Stimulated activated naive CD4-positive, alpha-beta T cell treated with Interleukin-2 at 50 U/mL for 16 hours (primary cell): ENCODE measurements around the gene OVCH2.
"Not testable (repeated sequence)": the region's sequence is repeated elsewhere in the genome, so short reads cannot be mapped to it uniquely, and the experiment has no call there.

Experiments used
- DNase-seq: peaks from one replicate; lab custom pipeline; 2025; lab: John Stamatoyannopoulos, UW

Gene OVCH2

DNA sequence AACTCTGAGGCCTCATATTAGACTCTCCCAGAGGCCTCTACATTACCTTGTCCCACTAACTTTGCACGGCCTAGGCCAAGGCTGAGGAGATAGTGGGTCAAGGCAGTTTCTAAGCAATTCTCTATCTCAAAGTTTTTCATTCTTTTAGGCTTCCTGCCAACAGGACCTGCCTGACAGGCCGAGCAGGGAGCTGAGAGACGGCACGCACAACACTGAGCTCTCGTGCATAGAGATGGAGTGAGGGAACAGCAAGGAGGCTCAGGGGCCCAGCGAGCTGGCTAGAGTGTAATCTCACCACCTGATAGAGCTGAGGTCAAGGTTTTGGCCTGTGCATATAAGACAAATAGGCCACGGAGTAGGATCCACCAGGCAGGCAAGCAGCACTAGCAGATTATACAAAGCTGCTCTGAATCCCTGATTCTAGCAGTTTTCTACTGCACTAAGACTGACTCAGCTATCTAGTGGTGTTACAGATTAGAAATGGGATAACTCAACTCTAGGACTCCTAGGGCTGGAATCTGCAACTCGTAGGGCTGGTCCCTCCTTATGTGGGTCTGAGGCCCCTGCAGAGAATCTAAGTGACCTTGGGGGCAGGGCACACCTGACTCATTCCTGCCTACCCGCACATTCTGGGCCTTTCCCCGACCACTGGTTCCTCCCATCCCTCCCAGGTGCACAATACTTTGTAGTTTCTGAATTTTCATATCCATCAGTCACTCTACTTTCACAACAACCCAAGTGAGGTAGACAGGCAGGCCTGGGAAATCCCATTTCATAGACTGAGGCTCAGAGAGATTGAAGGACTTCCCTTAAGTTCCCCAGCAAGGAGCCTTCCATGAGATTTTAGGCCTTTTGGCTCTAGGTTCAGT, 34.7 kb downstream of the OVCH2 start:
- DNase-seq, result no peak

DNA sequence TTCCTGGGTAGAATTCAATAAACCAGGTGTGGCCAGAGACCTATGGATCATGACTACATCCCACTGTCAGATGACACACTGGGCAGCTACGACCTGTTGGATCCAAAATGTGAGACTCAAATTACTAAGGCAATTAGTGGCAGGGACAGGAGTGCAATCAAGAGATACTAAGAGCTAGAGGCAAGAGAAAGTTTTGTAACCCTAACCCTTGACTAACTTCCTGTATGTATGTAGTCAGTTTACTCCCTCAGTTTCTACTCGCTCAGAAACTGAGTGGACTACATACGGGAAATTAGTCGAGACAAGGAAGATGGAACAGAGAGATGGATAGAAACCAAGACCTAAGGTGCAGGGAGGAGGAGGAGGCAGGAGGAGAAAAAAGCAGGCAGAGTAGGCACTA, 35.6 kb downstream of the OVCH2 start:
- DNase-seq, result no peak

DNA sequence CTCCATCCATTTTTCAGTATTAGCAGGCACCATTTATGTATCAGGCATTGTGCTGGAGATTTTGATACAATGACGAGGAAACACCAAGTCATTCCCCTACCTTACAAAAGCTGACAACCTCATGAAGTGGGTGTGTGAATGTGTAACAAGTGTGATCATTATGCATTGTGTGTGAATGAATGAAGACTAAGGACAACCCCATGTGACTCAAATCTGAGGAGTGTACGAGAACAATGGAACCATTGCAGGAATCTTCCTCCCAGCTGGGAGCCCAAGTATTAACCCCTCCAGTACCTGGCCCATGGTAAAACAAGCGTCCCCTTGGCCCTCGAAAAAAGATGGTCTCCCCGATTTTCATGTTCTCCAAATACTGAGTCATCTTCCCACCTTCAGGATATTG, 37.4 kb downstream of the OVCH2 start:
- DNase-seq, result no peak

DNA sequence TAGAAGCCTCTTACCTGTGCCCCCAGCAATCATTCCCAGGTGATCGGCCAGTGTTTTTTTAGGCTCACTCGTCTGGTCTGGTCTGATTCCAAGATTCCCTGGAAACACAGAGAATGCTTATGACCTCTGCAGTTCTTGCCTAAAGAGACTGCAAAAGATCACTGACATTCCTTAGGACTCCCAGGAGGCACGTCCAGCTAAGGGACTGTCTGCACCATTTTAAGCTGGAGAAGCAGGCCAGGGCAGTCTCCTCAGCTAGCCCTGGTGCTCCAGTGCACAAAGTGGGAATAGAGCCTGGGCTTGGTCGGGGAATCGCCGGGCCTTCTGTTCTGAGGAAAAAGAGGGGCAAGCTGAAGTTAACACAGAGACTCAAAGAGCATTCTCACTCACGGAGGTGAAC, 37.8 kb downstream of the OVCH2 start:
- DNase-seq, result no peak

DNA sequence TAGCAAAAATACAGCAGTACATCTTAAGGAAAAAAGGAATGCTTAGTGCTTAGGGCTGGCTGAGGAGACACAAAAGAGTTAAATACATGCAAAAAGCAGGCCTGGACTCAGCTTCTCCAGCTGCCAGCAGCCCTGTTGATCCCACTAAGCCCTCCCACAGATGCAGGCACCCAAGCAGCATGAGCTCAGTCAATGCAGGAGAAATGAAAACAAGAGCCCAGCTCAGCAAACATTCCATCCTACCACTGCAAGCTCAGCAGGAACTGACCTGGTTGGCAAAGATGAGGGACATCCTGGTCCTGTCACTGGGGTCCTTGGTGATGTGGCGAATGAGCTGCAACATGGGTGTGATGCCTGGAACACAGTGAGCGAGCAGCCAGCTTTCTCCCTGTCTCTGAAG, 38.8 kb downstream of the OVCH2 start:
- DNase-seq, result no peak

DNA sequence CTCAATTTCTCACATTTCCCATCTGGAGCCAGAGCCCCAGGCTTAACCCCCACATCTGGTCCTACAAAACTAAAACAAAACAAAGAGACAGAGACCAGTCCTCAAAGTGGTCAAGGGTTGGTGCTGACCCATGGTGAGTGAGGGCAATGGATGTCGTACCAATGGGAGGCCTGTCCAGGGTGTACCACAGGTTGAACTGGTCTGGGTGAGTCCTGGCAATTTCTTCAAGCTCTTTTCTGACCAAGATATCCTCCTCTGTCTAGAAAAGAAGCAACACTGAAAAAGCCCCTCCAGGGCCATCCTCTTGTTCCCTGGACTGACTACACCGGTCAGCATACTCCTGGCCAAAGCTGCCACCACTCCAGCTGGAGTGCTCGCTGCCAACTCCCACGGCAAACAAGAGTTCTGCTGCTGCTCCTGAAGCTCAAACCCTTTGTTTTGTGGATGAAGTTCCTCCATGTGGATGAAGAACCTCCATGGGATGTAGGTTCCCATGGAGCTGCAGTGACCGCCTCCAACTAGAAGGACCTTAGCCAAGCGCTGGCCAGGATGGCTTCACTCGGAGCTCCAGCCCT, 39.9 kb downstream of the OVCH2 start:
- no peak for DNase-seq

DNA sequence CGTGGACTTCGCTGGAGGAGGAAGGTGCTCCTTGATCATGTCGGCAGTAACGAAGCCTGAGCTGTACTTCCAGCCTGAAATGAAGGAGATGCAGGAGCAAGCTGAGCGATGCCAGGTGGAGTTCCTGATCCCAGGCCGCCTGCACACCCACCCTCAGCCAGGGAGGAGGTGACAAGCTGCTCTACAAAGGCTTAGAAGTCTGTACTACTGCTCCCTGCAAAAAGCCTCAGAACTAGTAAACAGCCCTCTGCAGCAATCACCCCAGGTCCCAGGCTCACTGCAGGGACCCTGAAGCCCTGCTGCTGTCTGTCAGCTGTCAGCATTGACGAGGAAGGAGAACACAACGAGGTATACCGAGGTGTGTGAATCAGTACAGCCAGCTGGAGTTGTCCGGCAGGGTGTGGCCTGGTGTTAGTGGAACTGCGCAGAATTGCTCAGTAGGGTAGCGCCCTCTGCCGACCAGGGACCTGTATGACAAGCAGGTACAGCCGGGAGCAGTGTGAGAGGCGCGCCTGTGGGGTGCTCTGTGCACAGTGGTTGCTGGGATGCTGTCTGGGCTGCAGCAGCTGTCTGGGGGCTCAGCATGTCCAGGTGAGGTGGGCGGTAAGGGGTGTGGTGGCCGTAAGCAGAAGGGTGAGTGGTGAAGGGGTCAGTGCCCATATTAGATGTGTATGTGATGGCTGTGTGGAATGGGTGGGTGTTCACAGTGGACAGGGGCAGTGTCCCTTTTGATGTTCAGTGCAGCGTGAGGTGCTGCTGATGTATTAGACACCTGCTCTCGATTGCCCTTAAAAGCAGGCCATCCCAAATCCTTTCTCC, 40.6 kb downstream of the OVCH2 start:
- peak; percentile 62 for DNase-seq

DNA sequence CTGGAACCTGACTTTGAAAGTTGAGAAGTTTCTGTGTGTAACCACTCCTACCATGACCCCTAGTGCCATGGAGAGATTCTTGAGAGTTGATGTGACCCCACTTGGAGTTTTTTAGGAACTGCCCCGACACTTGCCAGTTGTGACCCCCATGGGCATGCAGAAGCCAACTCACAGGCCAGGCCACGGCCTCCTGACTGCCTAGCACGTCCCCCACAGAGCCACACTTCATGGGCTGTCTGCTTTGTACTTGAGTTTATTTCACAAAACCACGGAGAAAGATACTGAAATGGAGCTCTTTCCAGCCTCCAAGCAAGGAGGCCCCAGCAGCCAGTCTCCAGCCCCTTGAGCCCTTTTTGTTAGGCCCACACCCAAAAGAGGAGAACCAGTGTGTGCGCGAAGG, 41.4 kb downstream of the OVCH2 start:
- DNase-seq, result no peak

DNA sequence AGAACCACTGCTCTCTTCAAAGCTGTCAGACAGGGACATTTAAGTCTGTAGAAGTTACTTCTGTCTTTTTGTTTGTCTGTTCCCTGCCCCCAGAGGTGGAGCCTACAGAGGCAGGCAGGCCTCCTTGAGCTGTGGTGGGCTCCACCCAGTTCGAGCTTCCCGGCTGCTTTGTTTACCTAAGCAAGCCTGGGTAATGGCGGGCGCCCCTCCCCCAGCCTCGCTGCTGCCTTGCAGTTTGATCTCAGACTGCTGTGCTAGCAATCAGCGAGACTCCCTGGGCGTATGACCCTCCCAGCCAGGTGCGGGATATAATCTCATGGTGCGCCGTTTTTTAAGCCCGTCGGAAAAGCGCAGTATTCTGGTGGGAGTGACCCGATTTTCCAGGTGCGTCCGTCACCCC, 42.7 kb downstream of the OVCH2 start:
- DNase-seq, result not testable (repeated sequence)

DNA sequence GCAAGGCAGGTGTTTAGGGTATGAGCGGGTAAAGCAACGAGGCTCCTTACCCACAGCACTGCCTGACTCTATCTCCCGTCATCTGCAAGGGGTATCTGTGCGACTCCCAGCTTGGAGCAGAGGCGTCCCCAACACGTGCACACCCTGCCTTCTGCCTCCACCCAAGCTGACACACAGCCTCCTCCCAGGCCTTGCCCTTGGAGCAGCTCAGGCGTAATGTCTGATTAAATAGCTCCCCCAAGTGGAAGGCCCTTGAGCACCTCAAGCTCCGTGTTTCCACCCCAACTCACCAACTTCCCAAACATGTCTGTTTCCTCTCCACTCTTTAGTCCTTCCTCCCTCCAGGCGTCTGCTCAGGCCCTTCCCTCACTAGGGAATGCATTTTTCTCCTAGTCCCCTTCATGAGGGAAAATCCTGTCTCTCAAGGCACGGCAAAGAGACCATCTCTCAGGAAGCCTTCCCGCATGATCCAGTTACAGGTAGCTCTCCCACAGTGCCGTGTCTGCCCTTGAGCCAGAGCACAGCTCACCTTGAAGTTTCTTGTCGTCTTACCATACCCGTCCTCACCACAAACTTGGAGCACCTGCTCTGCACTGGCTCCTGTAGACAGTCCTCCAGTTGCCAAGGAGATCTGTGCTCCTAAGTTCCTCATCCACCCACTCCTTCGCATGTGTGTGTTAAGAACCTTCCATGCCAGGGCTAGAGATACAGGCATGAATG, 48.8 kb downstream of the OVCH2 start:
- DNase-seq, result no peak

DNA sequence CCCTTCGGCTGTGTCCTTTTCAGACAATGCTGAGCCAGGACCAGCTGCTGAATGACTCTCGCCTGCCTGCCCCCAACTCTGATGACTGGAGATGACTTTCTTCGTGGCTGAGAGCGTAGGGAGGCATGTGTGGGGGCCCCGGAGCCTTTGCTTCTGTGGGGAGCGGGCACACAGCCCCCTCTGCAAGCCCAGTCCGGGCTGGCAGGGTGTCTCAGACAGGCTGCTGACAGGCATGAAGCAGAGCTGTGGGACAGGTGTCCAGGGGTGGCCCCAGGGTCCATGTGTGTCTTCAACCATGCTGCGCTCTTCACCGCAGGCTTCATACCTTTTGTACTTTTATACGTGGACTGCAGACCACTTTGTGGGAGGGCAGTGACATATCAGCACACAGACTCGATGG, 49.6 kb downstream of the OVCH2 start:
- DNase-seq, result no peak

DNA sequence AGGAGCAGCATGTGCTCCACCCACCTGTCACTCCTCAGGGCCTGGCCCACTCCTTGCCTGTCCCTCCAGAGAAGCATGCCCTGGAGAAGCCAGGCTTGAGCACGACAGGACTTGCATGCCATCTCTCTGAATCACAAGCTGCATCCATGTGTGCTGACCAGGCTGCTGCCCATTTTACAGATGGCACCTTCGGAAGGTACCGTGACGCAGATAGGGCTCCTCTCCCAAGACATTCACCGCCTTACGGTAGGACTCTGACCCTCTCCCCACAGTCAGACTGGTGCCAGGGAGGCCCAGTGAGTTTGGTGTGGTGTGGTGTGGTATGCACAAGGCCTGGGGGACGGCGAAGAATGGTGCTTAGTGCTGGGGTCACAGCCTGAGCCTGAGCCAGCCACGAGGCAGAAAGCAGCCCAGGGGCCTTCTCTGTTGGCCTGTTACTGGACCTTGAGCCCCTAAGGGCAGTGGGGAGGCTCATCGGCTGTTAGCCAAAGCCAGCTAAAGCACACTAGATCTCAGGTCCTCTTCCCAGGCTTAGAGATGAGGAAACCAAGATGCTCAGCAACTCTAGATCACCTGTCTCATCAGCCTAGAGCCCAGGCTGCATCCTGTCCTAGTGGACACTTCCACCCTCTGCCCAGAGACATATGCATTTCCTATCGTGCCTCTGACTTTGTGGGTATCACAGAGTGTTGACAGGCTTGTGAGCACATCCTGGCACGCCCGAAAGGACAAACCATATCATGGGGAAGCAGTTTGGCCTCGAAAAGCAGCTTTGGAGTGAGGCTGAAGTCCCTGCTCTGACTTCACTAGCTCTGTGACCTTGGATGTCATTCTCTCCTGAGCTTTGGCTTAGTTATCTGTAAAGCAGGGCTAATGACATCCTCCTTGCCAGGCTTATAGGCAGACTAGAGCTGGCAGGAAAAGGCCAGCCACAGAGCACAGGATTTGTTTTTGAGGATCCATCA, 50.7 kb downstream of the OVCH2 start:
- DNase-seq, result no peak

DNA sequence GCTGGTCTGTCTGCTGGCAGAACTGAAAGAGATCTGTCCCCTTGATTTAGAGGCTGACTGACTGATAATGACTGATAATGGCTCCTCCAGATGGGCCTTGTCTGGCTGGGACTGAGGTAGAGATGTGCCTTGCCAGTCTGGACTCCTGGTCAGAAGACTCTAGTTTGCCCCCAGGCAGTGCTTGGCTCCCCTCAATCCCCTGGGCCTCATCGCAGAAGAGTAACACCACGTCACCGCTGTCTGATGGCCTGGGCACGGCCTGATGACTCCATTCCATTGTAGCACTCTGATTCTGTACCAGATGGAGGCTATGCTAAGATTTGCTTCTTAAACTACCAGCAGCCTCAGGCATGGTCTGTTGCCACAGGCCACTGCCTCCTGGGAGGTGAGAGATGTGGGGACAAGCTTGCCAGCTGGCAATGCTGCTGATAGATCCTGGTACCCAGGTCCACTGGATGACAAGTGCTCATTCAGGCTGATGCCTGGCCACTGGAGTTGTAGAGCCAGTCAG, 52.0 kb downstream of the OVCH2 start:
- no peak for DNase-seq

DNA sequence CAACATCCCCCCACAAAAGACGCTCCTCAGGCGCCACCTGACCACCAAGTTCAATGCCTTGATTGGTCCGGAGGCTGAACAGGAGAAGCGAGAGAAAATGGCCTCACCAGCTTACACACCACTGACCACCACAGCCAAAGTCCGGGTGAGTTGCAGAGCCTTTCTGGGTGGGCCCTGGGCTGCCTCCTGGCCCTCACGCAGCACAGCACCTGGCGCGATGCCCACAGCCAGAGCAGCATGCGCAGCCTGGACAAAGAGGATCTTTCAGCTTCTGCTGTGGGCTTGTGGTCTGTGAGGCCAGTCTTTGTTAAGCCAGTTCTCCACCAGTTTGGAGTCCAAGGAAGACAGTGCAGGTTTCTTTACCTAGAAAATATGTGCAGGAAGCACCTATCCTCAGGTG, 54.6 kb downstream of the OVCH2 start:
- DNase-seq, result no peak

DNA sequence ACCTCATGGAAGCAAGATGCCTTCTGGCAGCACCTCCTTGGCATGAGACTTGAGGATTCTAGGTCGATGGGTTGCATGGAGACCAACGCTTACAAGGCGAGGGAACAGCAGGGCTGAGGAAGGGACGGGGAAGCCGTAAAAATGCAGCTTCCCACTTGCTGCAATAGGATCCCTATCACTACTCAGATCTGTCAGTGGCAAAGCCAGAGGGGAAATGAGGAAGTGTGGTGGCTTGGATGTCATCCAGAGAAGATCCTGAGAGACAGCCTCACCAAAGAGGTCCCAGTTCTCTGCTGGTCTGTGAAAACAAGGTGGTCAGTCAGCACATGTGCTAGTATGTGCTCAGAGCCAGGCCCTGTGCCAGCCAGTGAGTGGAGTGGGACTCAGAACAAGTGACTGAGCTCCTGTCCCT, 55.1 kb downstream of the OVCH2 start:
- no peak for DNase-seq

DNA sequence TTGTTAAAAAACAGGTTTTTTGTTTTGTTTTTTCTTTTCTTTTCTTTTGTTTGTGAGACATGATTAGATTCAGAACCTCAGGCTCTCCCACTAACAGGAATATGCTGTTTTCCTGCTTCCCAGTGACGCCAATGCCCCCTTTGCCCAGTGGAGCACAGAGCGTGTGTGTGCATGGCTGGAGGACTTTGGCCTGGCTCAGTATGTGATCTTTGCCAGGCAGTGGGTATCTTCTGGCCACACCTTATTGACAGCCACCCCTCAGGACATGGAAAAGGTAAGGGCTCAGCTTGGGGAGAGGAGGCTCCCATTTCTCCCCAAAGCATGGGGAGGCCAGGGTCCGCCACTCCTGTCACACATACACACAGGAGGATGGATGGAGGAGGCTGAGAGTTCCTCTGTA, 58.0 kb downstream of the OVCH2 start:
- no peak for DNase-seq

DNA sequence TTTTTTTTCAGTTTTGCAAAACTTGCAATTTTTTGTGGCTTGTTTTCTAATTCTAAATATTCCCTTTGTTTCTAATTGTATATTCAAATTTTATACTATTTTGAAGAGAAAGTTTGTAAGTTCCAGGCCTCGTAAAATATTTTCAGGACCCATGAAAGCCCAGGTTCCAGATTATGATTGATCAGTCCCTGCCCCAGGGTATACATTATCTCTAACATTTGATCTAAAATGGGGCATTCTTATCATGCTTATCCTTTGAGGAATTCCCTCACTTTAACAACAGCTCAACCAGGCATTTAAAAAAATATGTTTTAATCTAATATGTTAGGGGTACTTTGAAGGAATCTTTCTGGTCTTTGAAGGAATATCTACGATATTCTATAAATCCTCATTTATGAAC, 59.4 kb downstream of the OVCH2 start:
- no peak for DNase-seq

DNA sequence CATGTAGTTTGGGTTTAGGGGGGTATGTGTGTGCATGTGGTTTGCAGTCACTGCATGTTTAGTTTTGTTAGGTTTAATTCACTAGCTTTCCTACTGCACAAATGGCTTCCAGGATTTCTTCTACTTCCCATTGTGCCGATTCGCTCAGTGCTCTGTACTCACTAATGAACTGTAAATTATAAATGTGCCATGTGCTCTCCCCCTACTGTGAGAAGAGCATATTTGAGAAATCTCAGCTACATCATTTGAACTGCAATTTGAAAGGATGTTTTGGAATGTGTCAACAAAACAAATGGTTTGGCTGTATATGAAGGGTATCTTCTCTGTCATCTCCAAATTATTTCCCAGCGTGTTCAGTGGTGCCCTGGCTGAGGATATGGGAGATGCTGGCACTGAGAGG, 61.1 kb downstream of the OVCH2 start:
- no peak for DNase-seq

DNA sequence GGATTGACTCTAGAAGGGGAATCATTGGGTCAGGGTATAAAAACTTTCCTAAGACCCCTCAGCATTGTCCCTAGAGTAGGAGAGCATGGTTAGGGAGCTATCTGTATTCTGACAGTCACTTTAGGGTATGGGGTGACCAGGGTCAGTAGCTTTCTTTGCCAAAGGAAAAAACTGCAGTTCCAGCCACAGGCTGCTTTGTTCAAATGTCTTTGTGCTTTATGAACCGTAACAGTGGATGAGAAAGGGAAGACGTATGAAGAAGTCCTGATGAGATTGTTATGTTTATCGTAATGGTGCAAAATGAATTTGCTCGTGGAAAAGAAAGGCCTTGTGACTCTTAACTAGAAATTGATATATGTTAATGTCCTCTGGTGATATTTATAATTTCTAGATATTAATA, 63.0 kb downstream of the OVCH2 start:
- DNase-seq, result no peak

DNA sequence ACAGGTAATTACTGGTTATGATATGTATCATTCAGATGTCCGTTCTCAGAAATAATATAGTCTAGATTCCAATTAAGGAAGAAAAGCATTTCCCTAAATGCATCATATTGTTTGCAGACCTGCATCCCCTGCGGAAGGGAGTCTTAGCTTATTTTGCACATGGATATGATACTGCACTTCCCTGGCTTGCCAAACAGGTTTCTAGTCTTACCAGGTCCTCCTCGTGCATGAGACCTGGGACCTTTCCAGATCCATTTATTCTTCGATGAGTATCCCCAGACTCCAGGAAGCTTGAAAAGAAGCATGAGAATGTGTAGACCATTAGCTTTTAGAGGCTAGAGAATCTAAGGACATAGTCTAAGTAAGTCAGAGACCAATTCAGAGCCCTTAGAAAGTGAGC, 63.5 kb downstream of the OVCH2 start:
- no peak for DNase-seq

DNA sequence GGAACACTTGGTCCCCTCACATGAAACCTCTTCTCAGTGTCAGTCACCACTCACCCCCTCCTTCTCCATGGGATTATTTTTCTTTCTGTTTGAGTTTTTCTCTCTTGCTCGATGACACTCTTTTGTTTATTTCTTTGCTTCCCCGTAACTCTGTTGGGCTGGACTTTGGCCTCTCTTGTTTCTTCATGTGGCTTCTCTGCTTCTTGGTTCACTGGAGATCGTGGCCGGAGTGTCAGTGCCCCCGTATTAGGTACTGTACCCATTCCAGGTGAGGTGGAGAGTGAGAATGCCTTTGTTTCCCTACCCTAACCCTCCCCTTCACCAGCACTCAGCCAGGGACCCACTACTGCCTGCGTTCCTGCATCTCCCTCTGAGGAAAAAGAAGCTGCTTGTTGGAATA, 65.5 kb downstream of the OVCH2 start:
- no peak for DNase-seq
